CD4-positive, alpha-beta T cell (primary cell): ENCODE results near the gene AFF2. TPM values are rescaled to one million over a fixed set of nuclear protein-coding genes. Genes with fewer than 3 reads are reported as not detected.

Source experiments
- ATAC-seq: fragments of 200-7000 bp; cut with Tn5 transposase; one replicate; pipeline ENCODE4 v1.10.0; 2022; ENCODE audit warnings: mild to moderate bottlenecking; ENCODE audit not compliant: poor library complexity
- CTCF ChIA-PET: fragments of 350-600 bp; sonication (Branson Sonifier 250); formaldehyde crosslinking; loops from one replicate; lab custom pipeline; 2021; ENCODE audit warnings: antibody characterized with exemption, inconsistent platforms; lab: Charles Lee
- POLR2A ChIA-PET: fragments of 350-600 bp; sonication (Branson Sonifier 250); formaldehyde crosslinking; loops from one replicate; lab custom pipeline; 2021; ENCODE audit warnings: antibody characterized with exemption, inconsistent platforms; lab: Charles Lee
- DNase-seq, 14 experiments: peaks; one replicate each; pipeline ENCODE4 v3.0.0-alpha.2; 2013 to 2020; ENCODE audit warnings: mixed read lengths in 2 of 14
- H3K27ac ChIP-seq, 2 donors: one replicate each; pipeline versions ENCODE4 v1.5.1 to v1.7.0; 2013; ENCODE audit warnings: low read length in 2 of 2, low read depth in 1 of 2, mild to moderate bottlenecking in 1 of 2
- H3K27me3 ChIP-seq, 2 experiments: 1 replicate in 1 of 2; 2 replicates in 1 of 2; pipeline versions ENCODE4 v1.6.1 to v1.7.0; 2013; ENCODE audit warnings: low read length in 2 of 2, control low read depth in 1 of 2, mild to moderate bottlenecking in 1 of 2, moderate library complexity in 1 of 2; ENCODE audit not compliant: insufficient read depth in 2 of 2, control insufficient read depth in 1 of 2
- H3K36me3 ChIP-seq: one replicate; pipeline ENCODE4 v1.6.1; 2013; ENCODE audit warnings: low read length, control low read depth; ENCODE audit not compliant: insufficient read depth
- H3K4me1 ChIP-seq: one replicate; pipeline ENCODE4 v1.6.1; 2013; ENCODE audit warnings: low read length, control low read depth; ENCODE audit not compliant: insufficient read depth
- H3K4me3 ChIP-seq: one replicate; pipeline ENCODE4 v1.5.1; 2013; ENCODE audit warnings: mild to moderate bottlenecking, low read length, moderate library complexity
- H3K9me3 ChIP-seq, 2 experiments: 1 replicate in 1 of 2; 2 replicates in 1 of 2; pipeline versions ENCODE4 v1.6.1 to v1.7.0; 2013; ENCODE audit warnings: low read length in 2 of 2, mild to moderate bottlenecking in 2 of 2, control low read depth in 1 of 2, moderate library complexity in 1 of 2; ENCODE audit not compliant: control insufficient read depth in 1 of 2, insufficient read depth in 1 of 2
- H3K27ac Mint-ChIP-seq: one replicate; pipeline ENCODE4 v1.8.0; 2020; ENCODE audit warnings: mixed read lengths
- H3K27me3 Mint-ChIP-seq: one replicate; pipeline ENCODE4 v1.8.0; 2021; ENCODE audit warnings: mixed read lengths
- H3K36me3 Mint-ChIP-seq: one replicate; pipeline ENCODE4 v1.8.0; 2021; ENCODE audit warnings: low read depth, mixed read lengths
- H3K4me1 Mint-ChIP-seq: one replicate; pipeline ENCODE4 v1.8.0; 2021; ENCODE audit warnings: low read depth, mixed read lengths
- H3K4me3 Mint-ChIP-seq: one replicate; pipeline ENCODE4 v1.8.0; 2020; ENCODE audit warnings: mild to moderate bottlenecking, mixed read lengths
- H3K9me3 Mint-ChIP-seq: one replicate; pipeline ENCODE4 v1.8.0; 2020; ENCODE audit warnings: mixed read lengths
- CTCF ChIP-seq: fragments of 200-600 bp; IDR thresholded peaks from one replicate; pipeline ENCODE4 v1.8.0; 2022; ENCODE audit warnings: antibody characterized with exemption, mild to moderate bottlenecking
- intact Hi-C, 2 experiments: fragments of 100-400 bp; cut with DNase I in 1 of 2; cut with micrococcal nuclease in 1 of 2; formaldehyde crosslinking; loops; one replicate each; pipeline versions ENCODE4 v1.15.1 to v1.9.0; 2023 to 2025; cut with DNase I, micrococcal nuclease
- total RNA-seq, 174 experiments: library from RNA in 2 of 174; stranded (reverse) in 2 of 174; gene quantifications; one replicate each; pipeline ENCODE4 v1.2.3 and lab custom pipeline; 2021 to 2026

Gene AFF2
- total RNA-seq, 2 experiments from 2014 or later, result 5.9 to 6.2 TPM

GRCh38 chrX:148815218-148815961 lies 315.0 kb downstream of the AFF2 start:
- no peak overlapping the region for H3K4me3 ChIP-seq
- H3K27ac ChIP-seq, result no peak overlapping the region
- Mint-ChIP-seq H3K9me3 (no peaks in the 10 kb centered on the region), H3K36me3 (no peaks in the 10 kb centered on the region), H3K4me1 (no peaks in the 10 kb centered on the region), H3K27ac (no peak overlapping the region), H3K27me3 (no peaks in the 10 kb centered on the region), H3K4me3 (no peak overlapping the region)
- no peaks in the 10 kb centered on the region for H3K9me3 ChIP-seq
- H3K27me3 ChIP-seq, result no peaks in the 10 kb centered on the region
- CTCF ChIA-PET, result no interaction called here
- TF ChIP-seq CTCF, result no peak
- intact Hi-C loops, result loop anchor here in 1 of 2 experiments (1.0 kb wide), 1 partner anchor 27 kb away; no protein-coding TSS in a partner anchor
- POLR2A ChIA-PET, result no interaction called here
- no peaks in the 10 kb centered on the region for H3K36me3 ChIP-seq
- no peaks in the 10 kb centered on the region for H3K4me1 ChIP-seq
- DNase-seq (no peak), ATAC-seq (no peak)

GRCh38 chrX:148823986-148824385 lies 323.6 kb downstream of the AFF2 start:
- H3K9me3 Mint-ChIP-seq, result no peaks in the 10 kb centered on the region
- no peaks in the 10 kb centered on the region for H3K27me3 ChIP-seq
- H3K4me3 Mint-ChIP-seq, result no peak overlapping the region
- H3K27ac ChIP-seq, result no peak overlapping the region
- ChIA-PET CTCF (no interaction called here), POLR2A (no interaction called here)
- no peak overlapping the region for H3K27ac Mint-ChIP-seq
- DNase-seq, result no peak
- H3K4me1 ChIP-seq, result no peaks in the 10 kb centered on the region
- H3K4me1 Mint-ChIP-seq, result no peaks in the 10 kb centered on the region
- ATAC-seq, result no peak
- intact Hi-C loops, result no loop called here
- TF ChIP-seq CTCF, result no peak
- no peaks in the 10 kb centered on the region for H3K27me3 Mint-ChIP-seq
- no peaks in the 10 kb centered on the region for H3K36me3 ChIP-seq
- H3K36me3 Mint-ChIP-seq, result no peaks in the 10 kb centered on the region
- H3K4me3 ChIP-seq, result no peak overlapping the region
- no peaks in the 10 kb centered on the region for H3K9me3 ChIP-seq

GRCh38 chrX:148825696-148826095 lies 325.3 kb downstream of the AFF2 start:
- H3K36me3 ChIP-seq, result no peaks in the 10 kb centered on the region
- ChIA-PET CTCF (no interaction called here), POLR2A (no interaction called here)
- no peaks in the 10 kb centered on the region for H3K27me3 Mint-ChIP-seq
- H3K9me3 Mint-ChIP-seq, result no peaks in the 10 kb centered on the region
- H3K4me1 ChIP-seq, result no peaks in the 10 kb centered on the region
- no peaks in the 10 kb centered on the region for H3K4me1 Mint-ChIP-seq
- H3K27ac ChIP-seq, result no peak overlapping the region
- no peaks in the 10 kb centered on the region for H3K27me3 ChIP-seq
- DNase-seq (no peak), ATAC-seq (no peak)
- no peak overlapping the region for H3K4me3 ChIP-seq
- peaks cover 0 to 4% of the 10 kb centered on the region in 2 experiments for H3K9me3 ChIP-seq
- intact Hi-C loops, result no loop called here
- H3K4me3 Mint-ChIP-seq, result no peak overlapping the region
- TF ChIP-seq CTCF, result no peak
- H3K36me3 Mint-ChIP-seq, result no peaks in the 10 kb centered on the region
- H3K27ac Mint-ChIP-seq, result no peak overlapping the region
